Measurements from ENCODE around the gene USP6NL.
"Not testable (repeated sequence)": the region's sequence is repeated elsewhere in the genome, so short reads cannot be mapped to it uniquely, and the experiment has no call there.

Gene USP6NL

DNA sequence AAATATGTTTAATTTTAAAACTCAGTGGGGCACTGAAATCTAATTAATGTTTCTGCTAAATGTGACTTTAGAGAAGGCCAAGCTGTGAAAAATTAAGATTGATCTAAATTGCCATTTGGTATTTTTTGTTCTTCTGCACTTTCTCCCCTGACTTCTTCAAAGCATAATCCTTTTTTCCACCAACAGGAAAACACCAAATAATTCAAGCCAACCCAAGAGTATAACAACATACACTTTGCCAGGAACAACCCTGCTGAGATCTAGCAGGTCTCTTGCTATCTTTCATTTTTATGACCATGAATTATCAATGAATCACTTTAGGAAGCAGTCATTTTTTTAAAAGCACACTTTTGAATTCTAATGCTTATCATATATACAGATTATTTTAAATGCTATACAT is 100.1 kb downstream of the USP6NL start:
- DNase-seq, result no peak

DNA sequence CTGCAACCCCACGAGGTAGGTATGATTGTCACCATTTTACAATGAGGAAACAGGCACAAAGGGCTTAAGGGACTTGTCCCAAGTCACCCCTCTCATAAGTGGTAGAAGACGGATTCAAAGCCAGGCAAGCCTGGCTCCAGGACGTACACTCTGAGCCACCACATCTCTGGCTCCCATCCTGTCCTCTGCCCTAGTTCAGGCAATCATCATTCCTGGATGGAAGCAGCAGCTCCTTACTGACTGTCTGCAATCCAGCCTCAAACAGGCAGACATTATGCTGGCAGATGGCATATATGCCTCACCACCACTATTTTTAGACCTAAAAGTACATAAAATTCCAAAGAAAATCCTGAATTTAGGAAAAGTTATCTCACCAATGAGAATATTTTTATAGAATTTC is 100.7 kb downstream of the USP6NL start:
- DNase-seq, result no peak

DNA sequence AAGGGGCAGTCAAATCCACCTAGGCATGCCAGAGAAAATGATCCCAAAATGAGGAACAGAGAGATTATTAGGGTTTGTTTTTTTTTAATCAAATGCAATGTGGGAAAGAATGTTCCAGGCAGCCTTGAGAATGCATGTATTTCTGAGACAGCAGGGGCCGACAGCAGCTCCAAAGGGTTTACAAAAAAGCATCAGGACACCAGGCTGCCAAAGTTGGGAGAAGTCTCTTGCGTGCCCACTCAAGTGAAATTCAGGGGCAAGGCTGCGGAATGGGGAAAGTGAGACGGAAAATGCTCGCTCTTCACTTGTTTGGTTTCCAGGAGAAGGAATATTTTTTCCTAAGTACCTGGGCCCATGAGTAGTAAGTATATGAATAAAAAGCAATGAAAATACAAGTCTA is 101.2 kb downstream of the USP6NL start:
- DNase-seq, result no peak

DNA sequence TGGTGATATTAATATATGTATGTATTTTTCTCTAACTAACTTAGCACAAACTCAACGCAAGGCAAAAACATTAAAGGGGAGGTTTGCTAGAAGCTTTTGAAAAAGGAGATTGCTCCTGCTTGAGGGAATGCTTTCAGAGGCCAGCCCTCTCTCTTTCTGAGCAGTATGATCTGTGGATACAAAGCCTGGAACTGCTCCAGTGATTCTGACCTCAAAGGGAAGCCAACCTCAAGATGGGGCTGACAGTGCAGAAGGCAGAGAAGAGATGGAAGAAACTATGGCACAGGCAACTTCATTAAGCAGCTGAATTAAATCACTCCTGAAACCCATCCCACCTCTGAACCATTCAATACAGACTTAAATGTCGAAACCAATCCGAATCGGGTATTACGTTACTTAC is 102.4 kb downstream of the USP6NL start:
- peak; percentile 28 for DNase-seq

DNA sequence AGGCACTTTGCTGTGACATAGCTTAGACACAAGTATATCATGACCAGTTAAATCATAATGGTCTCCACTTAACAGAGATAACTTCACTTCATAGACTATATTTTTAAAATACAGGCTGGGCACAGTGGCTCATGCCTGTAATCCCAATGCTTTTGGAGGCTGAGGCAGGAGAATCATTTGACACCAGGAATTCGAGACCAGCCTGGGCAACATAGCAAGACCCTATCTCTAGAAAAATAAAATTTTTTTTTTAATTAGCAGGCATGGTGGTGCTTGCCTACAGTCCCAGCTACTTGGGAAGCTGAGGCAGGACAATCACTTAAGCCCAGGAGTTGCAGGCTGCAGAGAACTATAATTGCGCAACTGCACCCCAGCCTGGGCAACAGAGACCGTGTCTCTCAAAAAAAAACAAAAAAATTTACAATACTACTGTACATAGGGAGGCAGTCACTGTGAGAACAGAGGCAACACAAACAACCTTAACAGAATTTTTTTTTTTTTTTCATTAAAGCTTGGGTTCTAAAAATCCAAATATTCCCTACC is 105.1 kb downstream of the USP6NL start:
- DNase-seq, result no peak

DNA sequence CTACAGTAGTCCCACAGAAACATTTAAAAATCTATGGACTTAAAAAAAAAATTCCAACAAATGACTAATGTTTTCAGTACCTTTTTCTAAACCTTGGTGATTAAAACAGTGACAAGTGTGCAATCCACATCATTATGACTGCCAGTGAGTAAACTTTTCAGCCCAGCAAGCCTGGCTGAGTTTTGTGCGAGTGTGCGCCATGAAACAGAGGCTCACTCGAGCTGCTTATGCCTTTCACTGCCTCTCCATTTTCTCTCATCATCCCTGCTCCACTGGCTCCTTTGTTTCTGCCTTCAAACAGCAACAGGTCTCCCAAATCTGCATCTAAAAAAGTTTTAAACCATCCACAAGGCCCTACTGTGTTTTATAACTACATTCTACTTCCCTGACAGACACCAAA is 105.8 kb downstream of the USP6NL start:
- DNase-seq, result no peak

DNA sequence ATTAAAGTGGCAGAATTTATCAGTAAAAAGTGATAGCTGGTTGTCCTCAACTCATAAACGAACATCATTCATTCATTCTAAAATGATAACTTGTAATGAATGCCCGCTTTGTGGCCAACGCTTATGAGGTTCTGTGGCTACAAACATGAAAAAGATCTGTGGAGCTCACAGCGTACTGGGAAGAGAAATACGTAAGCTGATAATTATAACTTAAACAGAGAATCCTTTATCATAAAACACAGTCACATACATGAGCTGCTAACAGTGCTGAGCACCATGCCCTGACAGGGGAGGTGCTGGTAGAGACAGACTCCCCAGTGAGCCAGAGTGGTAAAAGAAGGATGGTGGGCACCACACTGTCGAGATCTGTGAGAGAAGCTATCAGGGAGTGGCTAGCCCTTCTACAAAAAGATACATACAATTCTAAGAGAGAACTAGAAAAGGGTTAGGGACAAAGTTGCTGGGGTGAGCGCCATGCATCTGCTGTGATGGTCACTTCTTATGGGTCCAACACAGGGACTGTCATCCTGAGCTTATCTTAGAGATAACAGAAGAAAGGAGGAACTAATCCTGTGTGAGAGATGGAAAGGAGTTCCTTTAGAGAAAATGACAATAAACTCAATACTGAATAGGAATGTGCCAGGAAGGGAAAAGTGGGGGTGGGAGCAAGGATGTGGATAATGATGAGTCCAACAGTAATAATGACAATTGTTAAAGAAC is 106.7 kb downstream of the USP6NL start:
- DNase-seq, result no peak

DNA sequence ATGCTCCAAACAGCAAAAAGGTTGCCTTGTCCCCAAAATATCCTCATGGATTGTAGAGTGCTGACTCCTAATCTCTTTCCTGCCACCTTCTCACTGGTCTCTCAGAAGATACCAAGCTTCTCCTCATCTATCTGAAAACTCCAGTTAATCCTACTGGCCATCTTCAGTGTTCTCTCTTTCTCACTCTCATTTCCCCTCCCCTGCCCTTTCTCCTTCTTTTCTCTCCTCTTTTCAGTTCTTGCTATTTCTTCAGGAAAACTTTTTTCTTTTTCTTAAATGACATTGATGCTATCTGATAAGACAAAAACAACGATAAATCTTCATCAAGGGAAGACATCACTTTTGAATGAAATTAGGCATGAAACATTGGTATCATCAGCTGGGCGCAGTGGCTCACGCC is 109.8 kb downstream of the USP6NL start:
- no peak for DNase-seq

DNA sequence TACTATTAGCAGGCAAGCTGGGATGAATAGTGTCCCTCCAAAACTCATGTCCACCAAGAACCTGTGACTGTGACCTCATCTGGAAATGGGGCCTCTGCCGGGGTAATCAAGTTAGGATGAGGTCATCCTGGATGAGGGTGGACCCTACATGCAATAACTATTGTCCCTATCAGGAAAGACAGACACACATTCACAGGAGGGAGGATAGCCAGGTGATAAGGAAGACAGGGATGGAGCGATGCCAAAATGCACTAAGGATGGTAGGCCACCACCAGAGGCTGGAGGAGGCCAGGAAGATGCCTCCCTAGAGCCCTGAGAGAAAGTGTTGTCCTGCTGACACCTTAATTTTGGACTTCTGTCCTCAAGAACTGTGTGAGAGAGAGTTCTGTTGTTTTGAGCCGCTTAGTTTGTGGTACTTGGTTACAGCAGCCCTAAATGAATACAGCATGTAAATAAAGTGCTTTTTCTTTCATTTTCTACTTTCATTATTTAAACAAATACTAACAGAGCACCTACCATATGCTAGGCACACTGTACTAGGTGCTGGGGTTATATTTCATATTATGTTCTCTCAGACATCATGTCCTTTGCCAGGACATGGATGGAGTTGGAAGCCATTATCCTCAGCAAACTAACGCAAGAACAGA is 111.9 kb downstream of the USP6NL start:
- peak; percentile 65 for DNase-seq

DNA sequence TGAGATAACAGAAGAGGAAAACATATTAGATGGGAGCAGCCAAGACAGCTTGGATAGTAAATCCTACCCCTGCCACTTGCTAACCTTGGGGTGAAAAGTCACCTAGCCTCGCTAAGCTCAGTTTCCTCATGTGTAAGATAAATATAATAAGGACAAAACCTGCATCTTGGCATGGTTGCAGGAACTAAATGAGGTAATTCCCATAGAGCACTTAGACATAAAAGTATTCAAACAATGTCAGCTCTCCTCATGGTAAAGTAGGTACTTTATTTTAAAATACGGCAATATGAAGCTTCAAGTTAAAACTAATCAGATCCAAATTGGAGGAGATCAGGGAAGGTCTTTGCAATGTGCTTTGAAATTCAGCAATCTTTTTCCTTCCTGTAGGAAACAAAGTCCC is 113.1 kb downstream of the USP6NL start:
- no peak for DNase-seq

DNA sequence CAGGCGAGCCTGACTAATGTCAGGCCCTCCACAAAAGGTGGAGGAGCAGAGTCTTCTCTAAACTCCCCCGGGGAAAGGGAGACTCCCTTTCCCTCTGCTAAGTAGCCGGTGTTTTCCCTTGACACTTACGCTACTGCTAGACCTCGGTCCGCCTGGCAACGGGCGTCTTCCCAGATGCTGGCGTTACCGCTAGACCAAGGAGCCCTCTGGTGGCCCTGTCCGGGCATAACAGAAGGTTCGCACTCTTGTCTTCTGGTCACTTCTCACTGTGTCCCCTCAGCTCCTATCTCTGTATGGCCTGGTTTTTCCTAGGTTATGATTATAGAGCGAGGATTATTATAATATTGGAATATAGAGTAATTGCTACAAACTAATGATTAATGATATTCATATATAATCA is 116.5 kb downstream of the USP6NL start:
- DNase-seq, result not testable (repeated sequence)

DNA sequence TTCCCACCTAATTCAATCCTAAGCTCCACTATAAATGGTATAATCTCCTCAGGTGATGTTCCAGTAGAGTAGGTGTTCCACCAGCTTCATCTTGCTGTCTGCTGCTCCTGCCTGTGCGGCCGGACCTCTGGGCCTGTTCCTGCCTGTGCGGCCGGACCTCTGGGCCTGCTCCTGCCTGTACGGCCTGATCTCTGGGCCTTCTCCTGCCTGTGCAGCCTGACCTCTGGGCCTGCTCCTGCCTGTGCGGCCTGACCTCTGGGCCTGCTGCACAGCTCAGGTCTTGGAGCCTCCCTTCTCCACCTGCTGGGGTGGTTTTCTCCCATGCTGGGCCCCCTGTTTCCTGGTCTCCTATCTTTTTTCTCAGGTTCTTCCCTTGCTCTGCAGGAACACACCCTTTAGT is 117.8 kb downstream of the USP6NL start:
- no peak for DNase-seq

DNA sequence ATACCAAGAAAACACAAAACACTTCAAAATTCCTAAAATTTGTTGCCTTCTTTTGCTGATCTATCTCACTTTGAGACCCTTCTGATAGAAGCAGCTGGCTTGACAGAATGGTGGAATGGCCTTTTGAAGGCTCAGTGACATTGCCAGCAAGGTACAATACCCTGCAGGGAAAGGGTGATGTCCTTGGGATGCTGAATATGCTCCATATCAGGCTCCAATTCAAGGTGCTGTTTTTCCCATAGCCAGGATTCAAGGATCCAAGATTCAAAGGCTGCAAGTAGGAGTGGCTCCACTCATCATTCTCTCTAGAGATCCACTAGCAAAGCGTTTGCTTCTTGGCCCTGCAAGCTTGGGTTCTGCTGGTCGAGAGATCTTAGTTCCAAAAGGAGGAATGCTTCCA is 120.4 kb downstream of the USP6NL start:
- no peak for DNase-seq

DNA sequence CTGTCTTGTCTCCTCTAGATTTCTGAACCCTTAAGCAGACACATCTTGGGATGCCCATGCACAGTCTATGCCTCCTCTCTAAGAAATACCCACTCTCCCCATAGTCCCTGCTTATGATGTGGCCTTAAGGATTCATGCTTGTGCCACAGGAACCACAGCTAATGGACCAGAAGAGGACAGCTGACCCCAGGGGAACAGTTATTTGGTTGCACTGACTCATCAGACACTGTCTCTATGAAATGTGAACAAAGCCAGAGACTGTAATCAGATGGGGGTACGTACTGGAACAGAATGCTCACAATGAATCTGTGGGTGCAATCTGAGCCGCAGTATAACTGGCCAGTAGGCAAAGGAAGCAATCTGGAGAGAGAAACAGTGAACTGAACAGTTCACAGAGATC is 121.9 kb downstream of the USP6NL start:
- no peak for DNase-seq

DNA sequence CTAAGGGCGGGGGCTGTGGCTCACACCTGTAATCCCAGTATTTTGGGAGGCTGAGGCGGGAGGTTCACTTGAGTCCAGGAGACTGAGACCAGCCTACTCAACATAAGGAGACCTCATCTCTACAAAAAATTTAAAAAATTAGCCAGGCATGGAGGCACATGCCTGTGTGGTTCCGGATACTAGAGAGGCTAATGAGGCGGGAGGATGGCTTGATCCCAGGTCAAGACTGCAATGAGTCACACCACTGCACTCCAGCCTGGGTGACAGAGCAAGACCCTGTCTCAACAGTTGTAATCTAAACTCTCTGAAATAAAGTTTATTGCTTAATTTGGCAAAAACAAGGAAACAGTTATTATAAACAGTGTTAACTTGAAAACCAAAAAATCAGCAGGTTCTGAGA is 123.3 kb downstream of the USP6NL start:
- no peak for DNase-seq

DNA sequence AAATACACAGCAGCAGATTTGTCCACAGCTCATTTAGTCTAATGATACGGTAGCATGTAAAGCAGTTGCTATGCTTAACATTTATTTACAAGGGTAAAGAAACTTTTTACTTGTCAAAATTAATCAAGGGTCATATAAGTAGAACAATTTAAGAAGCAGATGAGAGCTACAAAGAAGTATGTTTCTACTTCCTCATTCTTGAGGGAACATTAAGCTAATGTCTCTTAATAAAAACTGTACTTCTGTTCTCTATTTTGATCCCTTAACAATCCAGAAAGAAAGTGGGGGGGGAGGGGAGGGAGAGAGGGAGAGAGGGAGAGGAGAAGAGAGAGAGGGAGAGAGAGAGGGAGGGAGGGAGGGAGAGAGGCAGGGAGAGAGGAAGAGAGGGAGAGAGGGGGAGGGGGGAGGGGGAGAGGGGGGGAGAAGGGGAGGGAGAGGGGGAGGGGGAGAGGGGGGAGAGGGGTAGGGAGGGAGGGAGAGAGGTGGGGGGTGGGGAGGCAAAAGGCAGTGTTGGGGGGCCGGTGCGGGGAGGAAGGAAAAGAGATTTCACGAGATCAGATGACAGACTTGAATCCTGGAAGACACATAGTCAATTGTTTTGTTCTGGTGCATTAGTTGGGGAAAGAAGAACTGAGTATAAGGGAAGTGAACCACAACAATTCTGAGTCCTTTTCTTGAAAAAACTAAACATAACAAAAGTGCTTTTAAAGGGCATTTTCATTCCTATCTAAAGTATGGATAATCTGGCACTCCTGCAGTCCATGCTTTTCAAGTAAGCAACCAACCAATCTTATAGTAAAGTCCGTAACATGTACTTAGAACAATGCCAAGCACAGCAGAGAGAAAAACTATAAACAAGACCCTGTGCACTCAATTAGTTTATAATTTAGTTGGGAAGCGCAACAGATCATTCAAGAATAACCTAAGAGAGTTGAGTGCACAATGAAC is 128.0 kb downstream of the USP6NL start:
- peak; percentile 47 for DNase-seq

DNA sequence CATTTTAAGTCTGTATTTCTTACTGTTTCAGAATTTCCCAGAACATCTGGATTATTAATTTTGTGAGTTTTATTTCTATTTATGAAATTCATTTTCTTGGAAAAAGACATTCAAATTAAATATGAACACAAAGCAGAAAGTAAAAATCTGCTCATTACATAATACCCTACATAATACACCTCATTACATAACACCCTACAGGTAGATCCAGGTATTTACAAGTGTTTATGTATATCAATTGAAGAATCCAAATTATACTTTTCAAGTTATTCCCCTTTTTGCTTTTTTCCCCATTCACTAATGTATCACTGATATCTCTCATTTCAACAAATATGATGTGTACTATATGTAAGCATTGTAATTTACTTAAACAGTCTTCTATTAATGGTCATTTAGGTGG is 129.1 kb downstream of the USP6NL start:
- DNase-seq, result no peak

DNA sequence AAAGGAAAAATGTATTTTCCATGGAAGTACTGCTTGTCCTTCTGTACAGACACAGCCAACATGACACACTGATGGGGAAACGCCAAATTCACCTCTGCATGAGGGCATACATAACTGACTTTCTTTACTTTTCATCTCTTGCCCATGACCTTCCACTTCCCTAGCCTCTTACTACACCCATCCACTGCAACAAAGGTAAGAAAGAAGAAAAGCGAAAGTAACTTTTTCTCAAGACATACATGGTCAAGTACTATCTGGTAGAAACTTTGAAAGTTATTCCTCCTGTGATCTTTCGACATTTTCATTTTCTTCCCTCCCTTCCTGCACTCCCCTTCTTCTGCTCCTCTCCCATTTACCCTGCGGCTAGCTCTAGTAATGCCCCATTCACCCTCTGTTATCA is 130.8 kb downstream of the USP6NL start:
- DNase-seq, result no peak

DNA sequence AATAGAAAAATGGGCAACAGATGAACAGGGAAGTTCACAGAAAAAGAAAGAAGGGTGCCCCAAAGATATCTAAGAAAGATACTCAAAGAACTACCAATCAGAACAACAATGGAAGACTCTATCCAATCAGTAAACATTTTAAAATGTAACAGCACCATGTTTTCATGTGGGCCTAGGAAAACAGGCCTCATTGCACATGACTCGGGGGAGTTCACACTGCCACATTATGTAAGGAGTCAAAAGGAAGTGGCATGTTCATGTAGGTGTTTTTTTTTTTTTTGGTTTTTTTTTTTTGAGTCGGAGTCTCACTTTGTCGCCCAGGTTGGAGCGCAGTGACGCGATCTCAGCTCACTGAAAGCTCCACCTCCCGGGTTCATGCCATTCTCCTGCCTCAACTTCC is 132.2 kb downstream of the USP6NL start:
- no peak for DNase-seq

DNA sequence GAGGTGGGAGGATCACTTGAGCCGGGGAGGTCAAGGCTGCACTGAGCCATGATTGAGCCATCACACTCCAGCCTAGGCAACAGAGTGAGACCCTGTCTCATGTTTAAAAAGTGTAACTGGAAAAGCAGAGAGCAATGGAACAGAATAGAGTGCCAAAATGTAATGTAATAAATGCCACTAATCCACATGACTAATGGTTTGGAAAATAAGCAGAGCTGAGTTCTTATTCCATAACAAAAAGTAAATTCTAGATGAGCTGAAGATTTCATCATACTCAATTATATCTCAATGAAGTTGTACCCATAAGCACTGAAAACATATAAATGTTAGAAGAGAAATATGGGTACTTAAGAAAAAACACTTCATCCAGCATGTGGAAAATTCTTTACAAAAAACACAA is 132.6 kb downstream of the USP6NL start:
- DNase-seq, result no peak

DNA sequence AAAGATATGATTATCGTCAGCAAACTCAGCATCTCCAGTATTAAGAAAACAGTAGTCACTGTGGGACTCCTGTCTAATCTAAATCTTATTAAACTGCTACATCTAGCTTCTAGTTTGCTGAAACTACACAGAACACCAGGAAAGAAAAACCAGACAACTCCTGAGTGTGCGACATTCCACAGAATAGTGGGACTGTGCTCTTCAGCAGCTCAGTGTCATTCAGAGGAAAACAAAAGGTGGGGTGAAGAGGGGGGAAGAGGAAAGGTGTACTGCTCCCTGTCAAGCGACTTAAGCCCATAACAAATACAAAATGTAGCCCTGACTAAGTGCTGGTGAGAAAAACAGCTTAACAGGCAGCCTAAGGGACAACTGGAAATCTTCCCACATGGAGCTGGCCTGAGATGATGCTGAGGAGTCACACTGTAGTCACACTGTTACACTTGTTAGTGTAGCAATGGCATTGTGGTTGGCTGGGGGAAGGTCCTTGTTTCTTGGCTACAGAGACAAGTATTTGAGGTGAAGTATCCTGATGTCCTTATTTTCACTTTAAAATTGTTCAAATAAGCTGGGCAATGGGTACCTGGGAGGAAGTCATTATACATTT is 135.5 kb downstream of the USP6NL start:
- DNase-seq, result no peak

DNA sequence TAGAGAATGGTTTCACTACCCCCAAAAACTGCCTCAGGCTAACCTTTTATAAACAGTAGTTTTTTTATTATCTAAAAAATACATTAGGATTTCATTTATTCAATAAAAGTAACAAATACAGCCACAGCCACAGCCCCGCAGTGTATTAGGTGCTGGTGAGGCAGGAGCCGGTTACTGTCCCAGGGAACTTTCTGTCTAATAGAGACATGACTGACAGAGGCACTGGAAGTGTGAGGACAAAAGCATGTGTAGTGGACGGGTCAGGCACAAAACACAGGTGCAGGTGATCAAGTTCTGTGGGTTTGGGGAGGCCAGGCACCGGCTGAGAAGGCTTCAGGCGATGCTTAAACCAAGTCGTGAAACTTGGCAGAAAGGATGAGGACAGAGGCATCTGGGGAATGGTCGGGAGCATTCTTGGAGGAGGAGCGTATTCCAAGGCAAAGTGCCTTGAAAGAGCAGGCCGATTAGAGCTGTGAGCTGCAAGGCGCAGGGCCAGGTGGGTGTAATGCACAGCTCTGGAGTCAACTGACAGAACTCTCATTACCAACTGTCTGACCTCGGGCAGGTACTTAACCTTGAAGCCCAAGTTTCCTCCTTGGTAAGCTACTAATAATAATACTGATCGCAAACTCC is 138.2 kb downstream of the USP6NL start:
- no peak for DNase-seq

All from hematopoietic multipotent progenitor cell treated with erythropoietin and hydrocortisone succinate and interleukin-3 and kit ligand, for 4 days (in vitro differentiated cells).